ENCODE measurements around the gene LRP5.

The LRP5 gene

GRCh38 chr11:68495872-68496271, 183.5 kb downstream of the LRP5 start:
- no peak overlapping the region for H3K27ac ChIP-seq
- no peak overlapping the region for H3K4me3 ChIP-seq (IDR thresholded peaks at IDR 0.05; ENCODE audit: insufficient read depth, low read depth, low read length)
- H3K4me1 ChIP-seq (ENCODE audit: low read depth, poor library complexity, severe bottlenecking), result peaks cover 24% of the 10 kb centered on the region
- no peaks in the 10 kb centered on the region for H3K36me3 ChIP-seq (ENCODE audit: insufficient read depth)
- H3K4me2 ChIP-seq, result no peak overlapping the region
- peaks cover 93% of the 10 kb centered on the region for H3K79me2 ChIP-seq (ENCODE audit: insufficient read depth, low read depth)
- peaks cover 70% of the 10 kb centered on the region for H4K20me1 ChIP-seq (ENCODE audit: insufficient read depth)
- H2AFZ ChIP-seq (ENCODE audit: low read depth), result no peak overlapping the region
- H3K27me3 ChIP-seq (ENCODE audit: insufficient read depth, low read depth), result no peaks in the 10 kb centered on the region
- TF ChIP-seq CTCF (conservative IDR thresholded peaks at IDR 0.05; ENCODE audit: low read depth, low read length), result no peak
- no peak overlapping the region for H3K9ac ChIP-seq

- Histone ChIP-seq H2AFZ (ENCODE audit: low read depth) (no peak overlapping the region), H3K4me1 (ENCODE audit: low read depth, poor library complexity, severe bottlenecking) (peaks cover 22% of the 10 kb centered on the region), H4K20me1 (ENCODE audit: insufficient read depth) (peaks cover 79% of the 10 kb centered on the region), H3K9ac (no peak overlapping the region), H3K27ac (no peak overlapping the region), H3K4me2 (no peak overlapping the region), H3K27me3 (ENCODE audit: insufficient read depth, low read depth) (no peaks in the 10 kb centered on the region), H3K4me3 (IDR thresholded peaks at IDR 0.05; ENCODE audit: insufficient read depth, low read depth, low read length) (no peak overlapping the region), H3K36me3 (ENCODE audit: insufficient read depth) (no peaks in the 10 kb centered on the region), H3K79me2 (ENCODE audit: insufficient read depth, low read depth) (peaks cover 93% of the 10 kb centered on the region)
- no peak for TF ChIP-seq CTCF (conservative IDR thresholded peaks at IDR 0.05; ENCODE audit: low read depth, low read length)
These were observed 185.4 kb downstream of the LRP5 start for GRCh38 chr11:68497761-68498160.

- Histone ChIP-seq H3K9ac (no peak overlapping the region), H3K36me3 (ENCODE audit: insufficient read depth) (no peaks in the 10 kb centered on the region), H3K4me3 (IDR thresholded peaks at IDR 0.05; ENCODE audit: insufficient read depth, low read depth, low read length) (no peak overlapping the region), H3K4me1 (ENCODE audit: low read depth, poor library complexity, severe bottlenecking) (peaks cover 22% of the 10 kb centered on the region), H3K27ac (no peak overlapping the region), H2AFZ (ENCODE audit: low read depth) (no peak overlapping the region), H3K79me2 (ENCODE audit: insufficient read depth, low read depth) (peaks cover 93% of the 10 kb centered on the region), H3K4me2 (no peak overlapping the region), H3K27me3 (ENCODE audit: insufficient read depth, low read depth) (no peaks in the 10 kb centered on the region), H4K20me1 (ENCODE audit: insufficient read depth) (peaks cover 77% of the 10 kb centered on the region)
- TF ChIP-seq CTCF (conservative IDR thresholded peaks at IDR 0.05; ENCODE audit: low read depth, low read length), result no peak
These were observed 185.9 kb downstream of the LRP5 start for GRCh38 chr11:68498321-68498720.

Data from KMS-11 (cell line).